Mucosa of gallbladder (tissue), 1 donor: ENCODE measurements around the gene CEP170B. TPM values are rescaled to one million over a fixed set of nuclear protein-coding genes. Genes with fewer than 3 reads are reported as not detected.
"Not testable (repeated sequence)": the region's sequence is repeated elsewhere in the genome, so short reads cannot be mapped to it uniquely, and the experiment has no call there.

Source experiments
- DNase-seq: peaks from one replicate; pipeline ENCODE4 v3.0.0-alpha.2; 2020; ENCODE audit warnings: low spot score
- total RNA-seq: library from RNA; stranded (reverse); gene quantifications from one replicate; pipeline ENCODE4 v1.2.1, GENCODE V29; 2021
- donor health status: DM: no; HTN: no; CAD: no.

Gene CEP170B
- total RNA-seq, 1 donor from 2014 or later = 95.6 TPM

DNA sequence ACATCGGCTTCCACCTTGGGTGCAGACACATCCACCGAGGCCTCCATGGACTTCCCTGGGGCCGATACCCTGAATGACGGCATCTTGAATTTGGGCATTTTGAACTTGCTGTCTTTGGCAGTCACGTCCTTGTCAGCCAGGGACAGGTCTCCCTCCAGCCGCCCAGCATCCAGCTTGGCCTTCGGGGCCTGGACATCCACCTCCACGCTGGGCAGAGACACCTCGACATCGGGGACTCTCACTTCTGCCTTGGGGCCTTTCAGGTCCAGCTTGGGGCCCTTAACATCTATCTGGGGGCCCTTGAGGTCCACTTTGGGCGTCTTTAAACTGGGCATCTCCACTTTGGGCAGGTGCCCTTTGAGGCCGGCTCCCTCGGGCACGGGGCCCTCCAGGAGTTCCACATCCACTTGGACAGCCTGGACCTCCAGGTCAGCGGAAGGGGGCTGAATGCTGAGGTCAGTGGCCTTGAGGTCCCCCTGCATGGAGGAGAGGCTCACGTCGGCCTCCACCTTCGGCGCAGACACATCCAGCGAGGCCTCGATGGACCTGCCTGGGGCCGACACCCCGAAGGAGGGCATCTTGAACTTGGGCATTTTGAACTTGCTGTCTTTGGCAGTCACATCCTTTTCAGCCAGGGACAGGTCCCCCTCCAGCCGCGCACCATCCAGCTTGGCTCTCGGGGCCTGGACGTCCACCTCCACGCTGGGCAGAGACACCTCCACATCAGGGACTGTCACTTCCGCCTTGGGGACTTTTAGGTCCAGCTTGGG is 79.6 kb downstream of the CEP170B start:
- DNase-seq = not testable (repeated sequence)

DNA sequence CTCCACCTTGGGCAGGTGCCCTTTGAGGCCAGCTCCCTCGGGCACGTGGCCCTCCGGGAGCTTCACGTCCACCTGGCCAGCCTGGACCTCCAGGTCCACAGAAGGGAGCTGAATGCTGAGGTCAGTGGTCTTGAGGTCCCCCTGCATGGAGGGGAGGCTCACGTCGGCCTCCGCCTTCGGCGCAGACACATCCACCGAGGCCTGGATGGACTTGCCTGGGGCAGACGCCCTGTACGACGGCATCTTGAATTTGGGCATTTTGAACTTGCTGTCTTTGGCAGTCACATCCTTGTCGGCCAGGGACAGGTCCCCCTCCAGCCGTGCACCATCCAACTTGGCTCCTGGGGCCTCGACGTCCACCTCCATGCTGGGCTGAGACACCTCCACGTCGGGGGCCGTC is 80.2 kb downstream of the CEP170B start:
- DNase-seq = not testable (repeated sequence)

Other genes with a start within 250 kb of the CEP170B start
- gene INF2, start 175.7 kb upstream of the CEP170B start, total RNA-seq = 306 TPM
- 49.3 TPM for gene ADSS1, start 141.0 kb upstream of the CEP170B start, total RNA-seq
- 80.6 TPM for gene SIVA1, start 112.1 kb upstream of the CEP170B start, total RNA-seq
- 166 TPM for gene AKT1, start 69.5 kb upstream of the CEP170B start, total RNA-seq
- 10.3 TPM for gene ZBTB42, start 64.2 kb upstream of the CEP170B start, total RNA-seq
- 16.7 TPM for gene PLD4, start 59.6 kb downstream of the CEP170B start, total RNA-seq
- gene AHNAK2, start 113.1 kb downstream of the CEP170B start, total RNA-seq = 16.0 TPM
- 17.3 TPM for gene CLBA1, start 120.5 kb downstream of the CEP170B start, total RNA-seq
- gene CDCA4, start 155.8 kb downstream of the CEP170B start, total RNA-seq = 5.4 TPM
- 3.7 TPM for gene GPR132, start 200.2 kb downstream of the CEP170B start, total RNA-seq